GM18907 (cell line): Measurements from ENCODE around the gene NFATC2.
"Not testable (repeated sequence)": the region's sequence is repeated elsewhere in the genome, so short reads cannot be mapped to it uniquely, and the experiment has no call there.

ENCODE experiments used
- ATAC-seq: cut with Tn5 transposase; IDR thresholded peaks from one replicate; pipeline ENCODE4 v1.9.1; 2021; ENCODE audit warnings: mild to moderate bottlenecking, moderate library complexity; ENCODE audit not compliant: unreplicated experiment

The NFATC2 gene

DNA sequence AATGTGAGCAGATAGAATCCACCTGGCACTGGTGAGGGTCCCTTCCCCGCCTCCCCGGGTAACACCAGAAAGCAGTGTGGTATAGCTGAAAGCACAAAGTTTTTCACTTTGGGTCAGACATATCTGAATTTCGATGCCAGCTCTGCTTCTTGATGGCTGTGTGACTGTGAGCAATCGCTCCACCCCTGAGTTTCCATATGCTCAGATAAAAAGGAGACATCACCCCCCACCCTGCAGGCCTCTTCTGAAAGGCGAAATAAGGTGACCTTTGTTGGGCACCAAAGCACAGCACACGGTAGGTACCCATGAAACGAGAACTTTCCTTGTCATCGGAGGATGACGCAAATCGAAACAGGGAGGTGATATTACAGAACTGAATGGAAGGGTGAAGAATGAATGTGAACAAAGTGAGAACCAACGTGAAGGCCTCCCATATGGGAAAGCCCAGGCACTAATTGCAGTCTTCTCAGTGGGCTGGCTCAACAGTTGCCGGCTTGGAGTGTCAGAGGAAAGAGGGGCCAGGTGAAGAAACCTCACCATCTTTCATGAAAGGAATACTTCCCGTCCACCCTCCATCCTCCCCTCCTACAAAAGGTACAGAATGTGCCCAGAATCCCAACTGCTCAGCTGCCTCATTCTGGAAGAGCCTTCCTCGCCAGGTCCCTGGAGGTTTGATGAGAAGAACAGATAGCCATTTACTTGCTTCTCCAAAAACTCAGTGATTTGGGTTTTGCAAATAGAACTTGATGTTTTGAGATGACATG lies 61.8 kb downstream of the NFATC2 start:
- ATAC-seq: peak; percentile 92

DNA sequence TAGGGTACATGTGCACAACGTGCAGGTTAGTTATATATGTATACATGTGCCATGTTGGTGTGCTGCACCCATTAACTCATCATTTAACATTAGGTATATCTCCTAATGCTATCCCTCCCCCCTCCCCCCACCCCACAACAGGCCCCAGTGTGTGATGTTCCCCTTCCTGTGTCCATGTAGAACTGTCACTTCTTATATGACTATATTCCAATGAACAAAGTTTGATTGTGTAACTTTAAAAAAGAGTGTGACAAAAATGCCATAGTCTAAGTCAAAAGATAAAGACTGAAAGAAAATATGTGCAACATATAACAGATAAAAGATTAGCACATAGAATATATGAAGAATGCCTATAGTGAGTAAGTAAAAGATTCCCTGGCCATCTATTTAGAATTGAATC lies 66.4 kb downstream of the NFATC2 start:
- ATAC-seq: not testable (repeated sequence)

DNA sequence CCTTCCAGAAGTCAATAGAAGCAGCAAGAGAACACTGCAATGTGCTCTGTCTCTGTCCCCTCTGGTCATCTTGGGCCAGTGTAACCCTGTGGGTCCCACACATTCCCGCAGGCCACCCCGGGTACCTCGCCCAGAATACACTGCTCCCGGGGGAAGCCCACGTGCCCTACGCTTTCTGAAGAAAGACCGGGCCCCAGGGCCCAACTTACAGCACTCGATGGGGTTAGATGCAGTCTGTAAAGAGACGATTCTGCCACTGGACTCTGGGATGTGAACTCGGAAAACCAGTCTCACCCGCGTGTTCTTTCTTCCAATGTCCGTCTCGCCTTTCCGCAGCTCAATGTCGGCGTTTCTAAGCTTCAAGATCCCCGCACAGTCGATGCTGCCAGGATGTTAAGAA lies 68.7 kb downstream of the NFATC2 start:
- no peak for ATAC-seq

DNA sequence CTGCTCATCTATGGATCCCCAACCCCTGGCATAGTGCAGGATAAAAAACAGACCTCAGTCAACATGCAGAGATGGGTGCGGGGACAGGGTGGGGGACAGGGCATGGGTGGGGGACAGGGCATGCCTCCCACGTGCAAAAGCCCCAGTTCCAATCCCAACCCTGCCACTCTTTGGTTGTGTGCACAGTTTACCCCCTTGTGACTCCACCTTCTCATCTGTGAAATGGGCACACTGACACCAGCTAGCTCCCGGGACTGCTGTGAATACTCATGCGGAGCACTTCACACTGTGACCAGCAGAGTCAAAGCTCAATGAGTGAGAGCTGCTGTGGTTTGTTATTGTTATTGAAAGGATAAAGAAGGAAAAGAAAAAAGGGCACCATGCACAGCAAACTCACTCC lies 69.3 kb downstream of the NFATC2 start:
- no peak for ATAC-seq

DNA sequence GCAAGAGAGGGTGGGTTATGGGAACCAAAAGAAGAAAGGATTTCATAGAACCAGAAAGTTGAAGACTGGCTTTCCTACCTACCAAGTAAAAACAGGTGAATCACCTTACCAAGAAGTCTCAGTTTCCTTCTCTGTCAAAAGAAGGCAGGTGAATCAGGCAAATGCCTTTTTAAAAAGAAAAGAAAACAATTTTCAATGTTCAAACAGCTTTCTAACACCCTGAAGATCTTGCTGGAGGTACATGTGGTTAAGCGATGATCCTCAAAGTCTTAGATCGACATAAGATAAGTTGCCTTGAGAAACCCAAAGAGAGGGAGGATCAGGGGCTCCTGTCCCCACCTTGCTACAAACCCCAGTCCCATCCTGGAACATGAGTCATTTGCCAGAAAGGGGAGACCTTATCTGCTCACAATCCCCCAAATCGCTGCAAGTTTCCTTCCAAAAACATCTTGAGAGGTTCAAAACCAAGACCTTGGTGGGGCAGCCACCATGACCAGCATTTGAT lies 71.6 kb downstream of the NFATC2 start:
- no peak for ATAC-seq

DNA sequence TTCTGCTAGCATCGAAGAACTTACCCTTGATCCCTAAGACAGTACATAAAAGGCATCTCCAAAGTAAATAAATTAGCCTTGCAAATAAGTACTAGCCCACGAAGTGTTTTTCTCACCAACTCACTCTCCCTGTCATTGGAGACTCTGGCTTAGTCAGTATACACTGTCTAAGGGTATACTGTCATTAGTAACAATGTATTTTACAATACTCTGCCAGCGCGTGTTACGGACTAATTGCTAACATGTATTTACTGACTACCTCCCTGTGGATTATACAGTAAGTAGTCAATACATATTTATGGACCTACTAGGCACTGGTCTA lies 72.1 kb downstream of the NFATC2 start:
- no peak for ATAC-seq

DNA sequence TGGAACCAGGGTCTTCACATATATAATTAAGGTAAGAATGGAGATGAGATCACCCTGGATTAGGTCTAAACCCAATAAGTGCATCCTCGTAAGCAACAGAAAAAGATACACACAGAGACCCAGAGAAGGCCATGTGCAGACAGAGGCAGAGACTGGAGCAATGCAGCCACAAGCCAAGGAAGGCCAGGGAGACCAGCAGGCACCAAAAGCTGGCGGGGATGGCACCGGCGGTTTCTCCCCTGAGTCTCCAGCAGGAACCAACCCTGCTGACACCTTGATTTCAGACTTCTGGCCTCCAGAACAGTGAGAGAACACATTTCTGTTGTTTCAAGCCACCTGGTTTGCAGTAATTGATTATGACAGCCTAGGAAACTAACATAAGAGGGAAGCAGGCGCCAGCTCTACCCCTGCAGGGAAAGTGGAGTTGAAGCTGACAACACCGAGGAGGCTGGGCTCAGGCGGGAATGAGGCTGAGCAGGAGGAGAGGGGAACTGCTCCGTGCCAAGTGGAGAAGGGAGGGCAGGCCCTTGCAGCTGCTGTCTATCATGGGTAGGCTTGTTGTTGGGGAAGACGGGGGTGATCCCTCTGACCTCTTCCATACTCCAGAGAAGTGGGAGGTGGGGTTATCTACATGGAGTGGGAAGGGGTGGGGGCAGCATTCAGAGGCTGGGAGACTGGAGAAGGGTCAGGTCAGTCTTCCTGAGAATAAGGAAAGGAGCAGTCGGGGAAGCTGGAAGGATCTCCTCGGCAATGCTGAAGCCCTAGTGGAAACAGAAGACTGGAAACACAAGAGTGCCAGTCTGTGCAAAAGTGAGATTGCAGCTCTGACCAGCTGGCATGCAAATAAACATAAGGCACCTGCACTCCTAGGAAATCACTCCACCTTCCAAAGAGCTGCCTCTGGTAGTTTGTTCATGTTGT lies 72.7 kb downstream of the NFATC2 start:
- no peak for ATAC-seq

DNA sequence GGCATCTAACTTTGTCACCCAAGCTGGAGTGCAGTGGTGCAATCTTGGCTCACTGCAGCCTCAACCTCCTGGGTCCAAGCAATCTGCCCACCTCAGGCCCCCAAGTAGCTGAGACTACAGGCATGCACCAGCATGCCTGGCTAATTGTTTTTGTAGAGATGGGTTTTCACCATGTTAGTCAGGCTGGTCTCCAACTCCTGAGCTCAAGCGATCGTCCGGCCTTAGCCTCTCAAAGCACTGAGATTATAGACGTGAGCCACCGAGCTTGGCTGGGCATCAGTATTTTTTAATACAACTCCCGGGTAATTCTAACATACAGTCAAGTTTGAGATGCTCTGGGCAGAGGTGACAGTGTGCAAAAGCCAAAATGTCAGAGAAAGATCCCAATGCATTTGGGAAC lies 73.5 kb downstream of the NFATC2 start:
- no peak for ATAC-seq

DNA sequence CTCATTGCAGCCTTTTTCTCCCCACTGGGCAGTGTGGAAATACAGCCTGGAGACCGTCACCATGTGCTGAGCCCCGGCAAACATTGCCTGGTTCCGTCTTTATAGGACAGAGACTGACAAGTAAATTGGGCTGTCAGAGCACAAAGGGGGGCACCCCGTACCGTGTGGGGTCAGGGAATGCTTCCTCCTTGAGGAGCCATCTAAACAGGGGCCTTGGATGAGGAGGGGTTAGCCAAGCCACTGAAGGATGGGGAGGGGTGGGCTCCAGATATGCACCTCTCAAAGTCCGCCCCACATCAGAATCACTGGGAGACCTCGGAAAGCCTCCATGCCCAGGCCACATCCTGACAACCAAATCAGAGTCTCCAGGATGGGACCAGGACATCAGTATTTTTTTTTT lies 73.9 kb downstream of the NFATC2 start:
- no peak for ATAC-seq

DNA sequence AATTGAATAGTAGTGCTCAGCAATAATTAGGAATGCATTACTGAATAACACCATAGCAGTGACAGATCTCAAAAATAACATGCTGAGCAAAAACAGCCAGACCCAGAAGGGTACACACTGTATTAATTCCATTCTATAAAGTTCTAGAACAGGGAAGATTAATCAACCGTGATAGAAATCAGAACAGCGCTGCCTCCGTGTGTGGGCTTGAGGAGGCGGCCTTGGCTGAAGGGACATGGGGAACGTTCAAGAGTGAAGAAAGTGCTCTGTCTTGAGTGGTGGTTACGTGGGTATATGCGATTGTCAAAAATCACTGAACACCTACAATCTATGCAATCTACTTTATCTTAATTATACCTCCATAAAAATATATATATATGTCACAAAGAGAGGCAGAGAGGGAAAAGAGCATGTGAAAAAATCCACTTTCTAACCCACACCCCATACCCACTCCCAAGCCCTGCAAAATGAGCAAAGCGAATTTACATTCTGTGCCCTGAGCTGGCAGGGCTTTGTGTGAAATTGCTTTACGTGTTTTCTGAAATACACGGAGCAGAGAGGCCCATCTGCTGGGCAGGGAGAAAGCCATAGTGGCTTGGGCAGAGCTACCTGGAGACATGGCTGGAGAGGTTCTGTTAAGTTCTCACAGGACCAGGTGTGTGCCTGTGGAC lies 74.4 kb downstream of the NFATC2 start:
- ATAC-seq: no peak

DNA sequence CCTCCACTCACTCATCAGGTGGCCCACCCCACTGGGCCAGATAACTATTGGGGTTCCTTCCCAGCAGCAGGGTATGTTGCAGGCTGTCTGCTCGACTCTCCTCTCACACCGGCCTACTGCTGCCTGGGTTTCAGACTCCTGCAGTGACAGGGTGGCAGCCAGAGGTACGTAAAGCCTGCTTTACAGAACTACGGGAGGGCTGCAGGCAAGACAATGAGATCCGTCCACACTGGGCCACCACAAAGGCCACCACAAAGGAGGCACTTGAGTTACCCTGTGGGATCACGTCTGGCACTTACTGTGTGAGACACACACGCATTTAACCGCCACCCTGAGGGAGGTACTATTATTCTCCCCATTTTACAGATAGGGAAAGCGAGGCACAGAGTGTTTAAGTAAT lies 78.5 kb downstream of the NFATC2 start:
- ATAC-seq: no peak

DNA sequence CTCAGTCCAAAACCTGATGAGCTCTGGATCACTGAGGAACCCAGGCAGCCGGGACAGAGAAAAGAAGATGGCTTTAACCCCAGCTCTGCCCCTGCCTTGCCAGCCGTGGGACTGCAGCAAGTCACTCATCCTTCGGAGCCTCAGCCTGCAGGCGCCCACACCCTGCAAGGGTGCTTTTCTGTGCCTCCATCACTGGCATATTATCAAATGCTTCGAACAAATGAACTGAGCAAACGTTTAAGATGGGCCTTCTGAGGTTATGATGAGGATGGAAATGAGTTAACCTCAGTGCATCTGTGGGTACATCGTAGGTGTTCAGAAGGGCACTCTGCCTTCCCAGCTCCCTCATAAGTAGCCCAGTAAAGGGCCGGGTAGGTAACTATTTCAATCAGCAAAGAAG lies 79.0 kb downstream of the NFATC2 start:
- no peak for ATAC-seq

DNA sequence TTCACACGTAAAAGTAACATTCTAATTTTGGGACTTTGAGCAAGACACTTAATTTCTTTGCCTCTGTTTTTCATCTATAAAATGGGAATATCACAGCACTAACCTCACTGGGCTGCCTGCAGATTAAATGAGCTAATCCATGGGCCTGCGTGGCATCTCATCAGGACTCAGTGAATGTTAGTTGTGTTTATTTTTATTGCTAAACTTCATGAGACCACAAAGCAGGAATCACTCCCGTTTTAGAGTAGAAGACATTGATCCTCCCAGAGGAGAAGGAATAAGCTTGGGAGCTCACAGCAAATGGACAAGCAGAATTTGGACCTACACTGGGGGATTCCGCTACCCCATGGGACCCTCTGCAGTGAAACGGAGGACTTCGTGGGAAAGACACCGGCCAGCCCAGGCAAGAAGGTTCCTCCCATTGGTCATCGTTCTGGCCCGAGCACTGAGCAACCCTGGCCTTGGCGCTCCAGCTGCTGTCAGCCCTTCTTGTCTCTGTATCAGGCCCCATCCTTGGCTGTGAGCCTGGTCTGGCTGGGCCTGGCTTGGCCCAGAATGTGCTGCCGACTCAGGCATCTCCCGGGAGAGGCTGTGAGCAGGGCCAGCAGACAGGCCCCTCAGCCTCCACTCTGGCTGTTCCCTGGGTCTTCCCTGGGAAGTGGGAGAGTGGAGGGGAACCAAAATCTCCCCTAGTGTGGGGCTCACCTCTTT lies 79.8 kb downstream of the NFATC2 start:
- ATAC-seq: no peak

DNA sequence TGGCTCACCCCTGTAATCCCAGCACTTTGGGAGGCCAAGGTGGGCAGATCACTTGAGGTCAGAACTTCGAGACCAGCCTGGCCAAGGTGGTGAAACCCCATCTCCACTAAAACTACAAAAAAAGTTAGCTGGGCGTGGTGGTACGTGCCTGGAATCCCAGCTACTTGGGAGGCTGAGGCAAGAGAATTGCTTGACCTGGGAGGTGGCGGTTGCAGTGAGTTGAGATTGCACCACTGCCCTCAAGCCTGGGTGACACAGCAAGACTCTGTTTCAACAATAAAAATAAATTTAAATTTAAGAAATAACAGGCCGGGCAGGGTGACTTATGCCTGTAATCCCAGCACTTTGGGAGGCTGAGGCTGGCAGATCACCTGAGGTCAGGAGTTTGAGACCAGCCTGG lies 80.7 kb downstream of the NFATC2 start:
- ATAC-seq: not testable (repeated sequence)

DNA sequence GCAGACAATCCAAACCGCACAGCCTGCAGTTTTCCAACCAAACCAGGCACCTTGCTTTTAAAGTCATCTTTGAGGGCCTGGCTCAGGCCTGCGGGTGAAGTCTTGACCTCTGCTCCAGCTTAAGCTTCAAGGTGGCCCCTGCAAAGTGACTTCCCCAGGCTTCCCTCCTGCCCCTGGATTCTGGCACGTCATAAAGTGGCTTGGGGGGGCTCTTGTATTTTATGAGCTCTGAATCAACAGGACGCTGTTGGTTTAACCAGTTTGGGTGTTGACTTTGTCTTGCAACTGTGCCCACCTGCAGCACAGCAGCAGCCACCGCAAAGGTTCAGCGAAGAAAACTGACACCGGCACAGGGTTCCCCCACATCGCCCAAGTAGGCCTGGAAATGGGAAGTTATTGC lies 81.2 kb downstream of the NFATC2 start:
- ATAC-seq: no peak

DNA sequence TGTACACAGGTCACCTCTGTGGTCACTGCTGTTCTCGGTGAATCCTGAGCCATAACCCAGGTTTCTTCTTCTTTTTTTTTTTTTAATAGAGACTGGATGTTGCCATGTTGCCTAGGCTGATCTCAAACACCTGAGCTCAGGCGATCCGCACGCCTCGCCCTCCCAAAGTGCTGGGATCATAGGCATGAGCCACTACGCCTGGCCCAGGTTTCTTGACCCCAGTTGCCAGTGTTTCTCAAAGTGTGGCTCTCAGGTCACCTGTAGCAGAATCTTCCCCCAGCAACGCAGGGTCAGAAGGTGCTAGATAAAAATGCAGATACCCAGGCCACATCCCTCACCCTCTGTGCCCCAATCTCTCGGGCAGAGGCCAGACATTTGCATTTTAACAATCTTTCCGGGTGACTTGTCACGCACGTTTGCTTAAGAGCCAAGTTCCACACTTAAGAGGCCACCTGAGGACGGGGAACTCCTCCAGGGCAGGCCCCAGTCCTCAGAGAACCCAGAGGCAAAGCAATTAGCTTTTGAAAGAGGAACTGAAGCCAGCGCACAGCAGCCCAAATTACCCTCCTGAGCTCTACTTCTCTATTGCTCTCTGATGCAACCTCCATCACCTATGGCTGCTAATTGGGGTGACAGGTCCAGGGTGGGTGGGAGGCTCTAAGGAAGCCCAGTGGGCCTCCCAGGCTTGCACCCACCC lies 81.8 kb downstream of the NFATC2 start:
- ATAC-seq: peak; percentile 98

DNA sequence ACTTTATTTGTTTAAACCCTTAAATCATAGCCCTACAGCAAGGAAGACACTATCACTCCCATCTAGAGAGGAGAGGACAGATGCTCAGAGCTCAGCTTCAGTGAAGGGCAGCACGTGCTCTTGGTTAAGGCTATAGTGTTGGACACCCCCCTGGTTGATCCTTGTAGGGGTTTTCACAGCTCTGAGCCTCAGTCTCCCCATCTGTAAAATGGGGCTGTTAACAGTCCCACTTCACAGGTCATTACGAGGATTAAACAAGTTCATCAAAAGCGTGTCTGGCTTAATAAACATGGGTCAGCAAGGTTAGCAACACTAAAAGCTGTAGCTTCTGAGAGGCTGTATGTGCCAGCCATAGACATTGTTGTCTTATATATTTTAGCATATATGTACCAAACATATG lies 82.4 kb downstream of the NFATC2 start:
- no peak for ATAC-seq

DNA sequence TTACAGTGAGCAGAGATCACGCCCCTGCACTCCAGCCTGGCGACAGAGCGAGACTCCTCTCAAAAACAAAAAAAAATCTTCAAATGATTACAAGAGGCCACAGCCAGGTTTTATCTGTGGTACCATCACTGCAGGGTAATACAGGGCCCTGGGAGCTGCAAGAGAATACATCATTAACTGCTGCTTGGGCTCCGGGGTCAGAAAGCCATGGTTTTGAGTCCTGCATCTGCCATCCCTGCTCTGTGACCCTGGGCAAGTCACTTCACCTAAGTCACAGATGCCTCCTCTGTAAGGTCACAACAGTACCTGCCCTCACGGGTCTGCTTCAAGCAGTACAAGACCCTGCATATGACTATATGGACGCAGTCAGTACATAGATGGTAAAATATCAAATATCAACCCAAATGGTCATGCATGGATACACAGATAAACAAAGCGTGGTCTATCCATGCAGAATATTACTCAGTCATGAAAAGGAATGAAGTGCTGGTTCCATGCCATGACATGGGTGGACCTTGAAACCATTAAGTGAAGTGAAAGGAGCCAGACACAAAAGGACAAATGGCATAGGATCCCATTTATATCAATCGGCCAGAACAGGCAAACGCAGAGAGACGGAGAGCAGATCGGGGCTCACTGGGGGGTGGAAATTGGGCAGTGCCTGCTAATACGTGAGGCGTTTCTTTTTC lies 83.6 kb downstream of the NFATC2 start:
- ATAC-seq: no peak

DNA sequence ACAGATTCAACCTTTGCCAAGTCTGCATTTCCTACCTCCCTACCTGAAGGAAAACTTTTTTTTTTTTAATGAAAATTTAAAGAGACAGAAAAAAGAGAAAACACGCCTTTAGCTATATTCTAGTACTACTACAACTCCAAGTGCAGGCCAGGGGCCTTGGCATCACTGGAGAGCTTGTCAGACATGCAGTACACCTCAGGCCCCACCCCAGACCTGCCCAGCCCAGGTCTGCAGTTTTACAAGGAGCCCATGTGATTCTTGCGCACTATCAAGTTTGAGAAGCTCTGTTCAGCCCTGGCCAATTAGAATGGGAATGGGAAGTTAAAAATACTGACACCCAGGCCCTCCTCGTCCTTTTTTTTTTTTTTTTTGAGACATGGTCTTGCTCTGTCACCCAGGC lies 85.0 kb downstream of the NFATC2 start:
- ATAC-seq: no peak
